Measurements from ENCODE around the gene SORL1-AS1.

SORL1-AS1 gene

GRCh38 chr11:121421149-121421901 is 31.4 kb downstream of the SORL1-AS1 start:
- no peak overlapping the region for H3K4me3 ChIP-seq (ENCODE audit: low read depth, low read length)
- no peak for TF ChIP-seq CTCF (IDR thresholded peaks at IDR 0.05; ENCODE audit: insufficient read depth, low read depth, low read length)
- no peak for DNase-seq (ENCODE audit: low read depth)

- no peak for DNase-seq (ENCODE audit: low read depth)
- no peak for TF ChIP-seq CTCF (IDR thresholded peaks at IDR 0.05; ENCODE audit: insufficient read depth, low read depth, low read length)
- no peak overlapping the region for H3K4me3 ChIP-seq (ENCODE audit: low read depth, low read length)
Observed at GRCh38 chr11:121420398-121420797, 32.4 kb downstream of the SORL1-AS1 start.

- no peak overlapping the region for H3K4me3 ChIP-seq (ENCODE audit: low read depth, low read length)
- no peak for TF ChIP-seq CTCF (IDR thresholded peaks at IDR 0.05; ENCODE audit: insufficient read depth, low read depth, low read length)
- no peak for DNase-seq (ENCODE audit: low read depth)
Observed at GRCh38 chr11:121419836-121420235, 32.9 kb downstream of the SORL1-AS1 start.

- H3K4me3 ChIP-seq (ENCODE audit: low read depth, low read length): no peak overlapping the region
- TF ChIP-seq CTCF (IDR thresholded peaks at IDR 0.05; ENCODE audit: insufficient read depth, low read depth, low read length): no peak
- no peak for DNase-seq (ENCODE audit: low read depth)
Observed at GRCh38 chr11:121418625-121419114, 34.1 kb downstream of the SORL1-AS1 start.

- no peak for DNase-seq (ENCODE audit: low read depth)
- no peak overlapping the region for H3K4me3 ChIP-seq (ENCODE audit: low read depth, low read length)
- TF ChIP-seq CTCF (IDR thresholded peaks at IDR 0.05; ENCODE audit: insufficient read depth, low read depth, low read length): no peak
Observed at GRCh38 chr11:121417607-121418006, 35.2 kb downstream of the SORL1-AS1 start.

GRCh38 chr11:121417055-121417551 is 35.7 kb downstream of the SORL1-AS1 start:
- peak; percentile 85 for DNase-seq (ENCODE audit: low read depth)
- no peak for TF ChIP-seq CTCF (IDR thresholded peaks at IDR 0.05; ENCODE audit: insufficient read depth, low read depth, low read length)

More at GRCh38 chr11:121417055-121417551, 35.7 kb downstream of the SORL1-AS1 start:
- no peak overlapping the region for H3K4me3 ChIP-seq (ENCODE audit: low read depth, low read length)
